Measurements from ENCODE around the gene IDS.
"Not testable (repeated sequence)": the region's sequence is repeated elsewhere in the genome, so short reads cannot be mapped to it uniquely, and the experiment has no call there.

Gene IDS

GRCh38 chrX:149504915-149505651, at the start of gene IDS:
Gene IDS (minus strand): TSS chrX:149505306. CDS start chrX:149505137, 169 bp downstream.
- peak; percentile 3 to 91 (median 70) for DNase-seq

GRCh38 chrX:149551939-149552248, 46.8 kb upstream of the IDS start:
- not testable (repeated sequence) for DNase-seq

GRCh38 chrX:149551245-149551938, 46.3 kb upstream of the IDS start:
- DNase-seq: not testable (repeated sequence)

- DNase-seq: not testable (repeated sequence)
These were observed 45.3 kb upstream of the IDS start for GRCh38 chrX:149550454-149550853.

GRCh38 chrX:149549701-149550100, 44.6 kb upstream of the IDS start, which contains the start of gene HSFX3:
Gene HSFX3 (minus strand): TSS chrX:149549924. CDS start chrX:149549852, 72 bp downstream.
- DNase-seq: not testable (repeated sequence)

- DNase-seq: not testable (repeated sequence)
These were observed 42.7 kb upstream of the IDS start for GRCh38 chrX:149547782-149548181.

GRCh38 chrX:149546962-149547361, 41.9 kb upstream of the IDS start:
- not testable (repeated sequence) for DNase-seq

- peak in 1 of 56 donors; percentile 1 for DNase-seq
These were observed 40.7 kb upstream of the IDS start for GRCh38 chrX:149545545-149546543.

GRCh38 chrX:149541521-149542047, 36.5 kb upstream of the IDS start:
- DNase-seq: no peak

- DNase-seq: peak in 47 of 56 donors; percentile 55 to 93 (median 82)
These were observed 35.8 kb upstream of the IDS start, which contains the start of gene EOLA1 for GRCh38 chrX:149540621-149541520. Gene EOLA1 (plus strand): TSS chrX:149541012. CDS start chrX:149545631, 4,619 bp downstream.

GRCh38 chrX:149540131-149540620, 35.1 kb upstream of the IDS start:
- DNase-seq: peak in 55 of 56 donors; percentile 33 to 96 (median 88)

GRCh38 chrX:149539283-149540130, 34.4 kb upstream of the IDS start:
- DNase-seq: peak; percentile 3 to 95 (median 80)

- DNase-seq: not testable (repeated sequence)
These were observed 32.4 kb upstream of the IDS start for GRCh38 chrX:149537474-149537873.

GRCh38 chrX:149534926-149535602, 30.0 kb upstream of the IDS start:
- not testable (repeated sequence) for DNase-seq

- DNase-seq: not testable (repeated sequence)
These were observed 28.9 kb upstream of the IDS start for GRCh38 chrX:149533999-149534398.

- DNase-seq: not testable (repeated sequence)
These were observed 27.8 kb upstream of the IDS start for GRCh38 chrX:149532868-149533267.

GRCh38 chrX:149531599-149531998, 26.5 kb upstream of the IDS start:
- DNase-seq: peak in 2 of 56 donors; percentile 6 to 12

GRCh38 chrX:149528381-149528780, 23.3 kb upstream of the IDS start:
- no peak for DNase-seq

Measured in nucleus accumbens (tissue), 56 donors.